ENCODE data around the gene ADGRF5.

Gene ADGRF5

GRCh38 chr6:46819561-46819960 lies 102.2 kb downstream of the ADGRF5 start:
- DNase-seq: no peak

- no peak for DNase-seq
These were observed 105.1 kb downstream of the ADGRF5 start for GRCh38 chr6:46816626-46817025.

GRCh38 chr6:46815130-46815529 lies 106.6 kb downstream of the ADGRF5 start:
- no peak for DNase-seq

- DNase-seq: no peak
These were observed 112.9 kb downstream of the ADGRF5 start for GRCh38 chr6:46808806-46809205.

Measured in fibroblast of upper back skin (primary cell).